HG02798 (cell line): ENCODE data around the gene CCNDBP1.

ENCODE experiments used
- ATAC-seq: cut with Tn5 transposase; IDR thresholded peaks from one replicate; pipeline ENCODE4 v1.9.1; 2021; ENCODE audit warnings: mild to moderate bottlenecking; ENCODE audit not compliant: unreplicated experiment, poor library complexity

Gene CCNDBP1

GRCh38 chr15:43241100-43241499 lies 55.9 kb downstream of the CCNDBP1 start:
- no peak for ATAC-seq

- ATAC-seq: no peak
These were observed 57.4 kb downstream of the CCNDBP1 start for GRCh38 chr15:43242616-43243015.

GRCh38 chr15:43243020-43243645 lies 57.9 kb downstream of the CCNDBP1 start:
- ATAC-seq: no peak

- ATAC-seq: no peak
These were observed 58.9 kb downstream of the CCNDBP1 start for GRCh38 chr15:43244092-43244491.

GRCh38 chr15:43246261-43246774 lies 61.1 kb downstream of the CCNDBP1 start:
- ATAC-seq: no peak
